A549 (cell line): ENCODE measurements around the gene CACNA2D2. TPM values are rescaled to one million over a fixed set of nuclear protein-coding genes. Genes with fewer than 3 reads are reported as not detected.

Source experiments
- ATAC-seq, 2 experiments: fragments of 200-7000 bp in 1 of 2; fragments of >200 bp in 1 of 2; cut with Nextera tagmentation in 1 of 2; cut with Tn5 transposase in 1 of 2; 3 replicates each; pipeline versions ENCODE4 v1.8.0 to v1.9.1; 2018 to 2020; ENCODE audit warnings: mild to moderate bottlenecking in 1 of 2, moderate library complexity in 1 of 2
- CTCF ChIA-PET: fragments of 300-600 bp; sonication (Branson Sonifier 250); formaldehyde crosslinking; extraction: SDS; loops from one replicate; lab custom pipeline; 2021; ENCODE audit warnings: antibody characterized with exemption, inconsistent platforms; lab: Yijun Ruan, JAX
- POLR2A ChIA-PET: fragments of 350-600 bp; formaldehyde crosslinking; extraction: SDS; loops from one replicate; lab custom pipeline; 2021; ENCODE audit warnings: antibody characterized with exemption, inconsistent platforms; lab: Yijun Ruan, JAX
- DNase-seq, 2 experiments: peaks; one replicate each; pipeline versions ENCODE4 v3.0.0 to v3.0.0-alpha.2; 2011 to 2016; ENCODE audit warnings: low read depth in 1 of 2, low spot score in 1 of 2
- FAIRE-seq: peaks from 2 replicates; lab custom pipeline; 2011; peaks lifted over from hg19 to GRCh38; lab: Jason Lieb, UNC
- H3K27ac ChIP-seq, 2 experiments: fragments of >200 bp; sonication (Bioruptor Twin); formaldehyde crosslinking; 3 replicates each; pipeline ENCODE4 v1.5.1; 2016 to 2017
- H3K4me1 ChIP-seq: fragments of >200 bp; sonication (Bioruptor Twin); formaldehyde crosslinking; 3 replicates; pipeline ENCODE4 v1.6.1; 2016
- H3K4me2 ChIP-seq: fragments of >200 bp; sonication (Bioruptor Twin); formaldehyde crosslinking; 3 replicates; pipeline ENCODE4 v1.6.1; 2016
- H3K4me3 ChIP-seq: fragments of >200 bp; sonication (Bioruptor Twin); formaldehyde crosslinking; 3 replicates; pipeline ENCODE4 v1.5.1; 2016
- H3K9me3 ChIP-seq: fragments of >200 bp; sonication (Bioruptor Twin); formaldehyde crosslinking; 3 replicates; pipeline ENCODE4 v1.6.1; 2016
- CBX2 ChIP-seq: fragments of 200-600 bp; sonication (generic); IDR thresholded peaks from 2 replicates; pipeline ENCODE4 v1.6.1; 2016; ENCODE audit warnings: low read depth, mild to moderate bottlenecking, borderline replicate concordance
- CEBPB ChIP-seq, 2 experiments: fragments of >200 bp in 1 of 2; sonication (Bioruptor Twin) in 1 of 2; formaldehyde crosslinking in 1 of 2; IDR thresholded peaks; 2 replicates each; pipeline ENCODE4 v1.6.1; 2012 to 2016
- CHD2 ChIP-seq: fragments of 150-350 bp; IDR thresholded peaks from 2 replicates; pipeline ENCODE4 v1.6.1; 2014; ENCODE audit warnings: low read length; ENCODE audit not compliant: partially characterized antibody
- CTCF ChIP-seq: fragments of >200 bp; sonication (Bioruptor Twin); formaldehyde crosslinking; IDR thresholded peaks from 3 replicates; pipeline ENCODE4 v1.5.1; 2016
- EHF ChIP-seq: fragments of 250-450 bp; sonication (Bioruptor Pico); IDR thresholded peaks from 2 replicates; pipeline ENCODE4 v1.5.0; 2020; ENCODE audit warnings: mild to moderate bottlenecking
- ELK1 ChIP-seq: fragments of 150-350 bp; IDR thresholded peaks from 2 replicates; pipeline ENCODE4 v1.6.1; 2014; ENCODE audit warnings: low read depth, mild to moderate bottlenecking, low read length
- FOSB ChIP-seq: fragments of 250-450 bp; sonication (Bioruptor Pico); IDR thresholded peaks from 2 replicates; pipeline ENCODE4 v1.5.0; 2020; ENCODE audit warnings: mild to moderate bottlenecking, moderate library complexity
- HEYL ChIP-seq: fragments of 250-450 bp; sonication (Bioruptor Pico); IDR thresholded peaks from 2 replicates; pipeline ENCODE4 v1.8.0; 2021; ENCODE audit warnings: mild to moderate bottlenecking, moderate library complexity
- HOXB13 ChIP-seq: fragments of 250-450 bp; sonication (Bioruptor Pico); IDR thresholded peaks from 2 replicates; pipeline ENCODE4 v1.5.0; 2020; ENCODE audit warnings: low read depth, mild to moderate bottlenecking, moderate library complexity
- MAFK ChIP-seq: fragments of 450-650 bp; IDR thresholded peaks from 2 replicates; pipeline ENCODE4 v1.6.1; 2014; ENCODE audit not compliant: partially characterized antibody
- MAZ ChIP-seq: fragments of 150-350 bp; IDR thresholded peaks from 2 replicates; pipeline ENCODE4 v1.6.1; 2014; ENCODE audit warnings: antibody characterized with exemption, low read depth, low read length, borderline replicate concordance
- MYC ChIP-seq: IDR thresholded peaks from 2 replicates; pipeline ENCODE4 v1.6.1; 2012; ENCODE audit warnings: mild to moderate bottlenecking, inconsistent platforms, low read length, improper control_type of control experiment, borderline replicate concordance
- NPAS2 ChIP-seq: fragments of 250-450 bp; sonication (Bioruptor Pico); IDR thresholded peaks from 2 replicates; pipeline ENCODE4 v1.8.0; 2022; ENCODE audit warnings: mild to moderate bottlenecking, moderate library complexity, borderline replicate concordance
- NR3C1 ChIP-seq: fragments of >200 bp; sonication (Bioruptor Twin); formaldehyde crosslinking; IDR thresholded peaks from 3 replicates; pipeline ENCODE4 v1.6.1; 2017
- PBX3 ChIP-seq: IDR thresholded peaks from 2 replicates; pipeline ENCODE4 v1.6.1; 2012
- POLR2AphosphoS2 ChIP-seq: conservative IDR thresholded peaks from 2 replicates; pipeline ENCODE4 v1.6.1; 2012; ENCODE audit warnings: low read length, improper control_type of control experiment, inconsistent platforms
- RAD21 ChIP-seq, 2 experiments: fragments of >200 bp in 1 of 2; sonication (Bioruptor Twin) in 1 of 2; formaldehyde crosslinking in 1 of 2; IDR thresholded peaks in 1 of 2; conservative IDR thresholded peaks in 1 of 2; 2 replicates in 1 of 2; 3 replicates in 1 of 2; pipeline ENCODE4 v1.6.1; 2012 to 2018; ENCODE audit warnings: inconsistent platforms in 1 of 2
- RARB ChIP-seq: fragments of 250-450 bp; sonication (Bioruptor Pico); IDR thresholded peaks from 2 replicates; pipeline ENCODE4 v1.8.0; 2021; ENCODE audit warnings: mild to moderate bottlenecking, moderate library complexity
- RNF2 ChIP-seq: fragments of 200-600 bp; sonication (generic); IDR thresholded peaks from 2 replicates; pipeline ENCODE4 v1.6.1; 2016; ENCODE audit warnings: low read depth, mild to moderate bottlenecking, antibody characterized with exemption, moderate library complexity, borderline replicate concordance
- SMC3 ChIP-seq: fragments of >200 bp; sonication (Bioruptor Twin); formaldehyde crosslinking; IDR thresholded peaks from 3 replicates; pipeline ENCODE4 v1.6.1; 2018; ENCODE audit warnings: inconsistent platforms
- SREBF2 ChIP-seq: fragments of 450-650 bp; IDR thresholded peaks from 2 replicates; pipeline ENCODE4 v1.6.1; 2014; ENCODE audit warnings: mild to moderate bottlenecking, moderate library complexity
- TP53 ChIP-seq: fragments of 250-450 bp; sonication (Bioruptor Pico); IDR thresholded peaks from 2 replicates; pipeline ENCODE4 v1.5.0; 2021; ENCODE audit warnings: mild to moderate bottlenecking, moderate library complexity
- USF2 ChIP-seq: fragments of 450-650 bp; IDR thresholded peaks from 2 replicates; pipeline ENCODE4 v1.6.1; 2014; ENCODE audit warnings: antibody characterized with exemption
- ZFP36 ChIP-seq: fragments of 450-650 bp; IDR thresholded peaks from 2 replicates; pipeline ENCODE4 v1.6.1; 2014; ENCODE audit warnings: borderline replicate concordance; ENCODE audit not compliant: partially characterized antibody
- ZSCAN20 ChIP-seq: fragments of 250-450 bp; sonication (Bioruptor Pico); IDR thresholded peaks from 2 replicates; pipeline ENCODE4 v1.8.0; 2022; ENCODE audit warnings: mild to moderate bottlenecking, moderate library complexity
- WGBS: methylation state at CpG from one replicate; pipeline ENCODE4 v1.1.6; 2017; ENCODE audit errors: missing lambda C conversion rate; 5-methylcytosine and 5-hydroxymethylcytosine counted together
- polyA plus RNA-seq, 4 experiments: library from polyadenylated mRNA; depleted of rRNA in 3 of 4; stranded (reverse); fragments of >200 nt; fragmentation: RNase III in 1 of 4; extraction: RNeasy Plus Mini Kit Qiagen cat#74134 plus additional on column Dnase treatment in 1 of 4; gene quantifications; 2 replicates in 3 of 4; 3 replicates in 1 of 4; pipeline ENCODE4 v1.2.3, GENCODE V29; 2011 to 2017

CACNA2D2 gene
- polyA plus RNA-seq, 2 of the 4 experiments (the other 2 are of a cell fraction): 0.21 to 0.75 TPM

GRCh38 chr3:50358355-50358910, 145.0 kb downstream of the CACNA2D2 start (continued):
- TF ChIP-seq USF2 (no peak), ZSCAN20 (CRISPR knock-in tag) (no peak), MAZ (no peak), HEYL (CRISPR knock-in tag) (no peak), SMC3 (no peak)
- TF ChIP-seq, all 56 proteins: peak for 0

- H3K9me3 ChIP-seq: no peaks in the 10 kb centered on the region
- peaks cover 32% of the 10 kb centered on the region for H3K4me1 ChIP-seq
- WGBS: 60% methylated on average over 1 of the region's 1 CpG
- peak overlapping the region; percentile 100; the same call in 1 of the 3 replicates for H3K4me3 ChIP-seq
- peak overlapping the region; percentile 95 for H3K4me2 ChIP-seq
- CTCF ChIA-PET: interaction anchor here (0.9 to 2.6 kb wide), 4 partner anchors 10 to 258 kb away, joined by 3 to 16 read pairs (median 4); no protein-coding TSS in a partner anchor
- no peak for TF ChIP-seq ZFP36
- TF ChIP-seq ELK1: no peak
- no peak for TF ChIP-seq MAFK
- no peak for TF ChIP-seq PBX3
- no peak for TF ChIP-seq SREBF2
- no peak for TF ChIP-seq TP53 (CRISPR knock-in tag)
- no peak for TF ChIP-seq MAZ
- FAIRE-seq: no peak
- no peak for DNase-seq
- no peak overlapping the region for H3K27ac ChIP-seq
- ATAC-seq: no peak
- POLR2A ChIA-PET: interaction anchor here (0.5 kb wide), 1 partner anchor 1185 kb away, joined by 3 read pairs; no protein-coding TSS in a partner anchor
These were observed 146.0 kb downstream of the CACNA2D2 start for GRCh38 chr3:50357481-50357880.

GRCh38 chr3:50356553-50356952, 146.9 kb downstream of the CACNA2D2 start:
- no peak for FAIRE-seq
- DNase-seq: no peak
- no peak for TF ChIP-seq SMC3
- H3K9me3 ChIP-seq: no peaks in the 10 kb centered on the region
- no peak for ATAC-seq
- H3K4me2 ChIP-seq: peak overlapping the region; percentile 95
- H3K27ac ChIP-seq: no peak overlapping the region
- H3K4me3 ChIP-seq: no peak overlapping the region
- ChIA-PET CTCF (interaction anchor here (0.6 to 2.6 kb wide), 6 partner anchors 9 to 1983 kb away, joined by 3 to 16 read pairs (median 4); no protein-coding TSS in a partner anchor), POLR2A (no interaction called here)
- 90% methylated on average over 2 of the region's 5 CpGs for WGBS
- H3K4me1 ChIP-seq: peaks cover 37% of the 10 kb centered on the region

GRCh38 chr3:50355829-50356552, 147.4 kb downstream of the CACNA2D2 start:
- POLR2A ChIA-PET: no interaction called here
- FAIRE-seq: no peak
- TF ChIP-seq HOXB13 (CRISPR knock-in tag) (no peak), ZSCAN20 (CRISPR knock-in tag) (no peak), FOSB (CRISPR knock-in tag) (no peak), NPAS2 (CRISPR knock-in tag) (no peak), CEBPB (IDR thresholded peaks at IDR 0.05) (no peak), POLR2AphosphoS2 (no peak), RAD21 (conservative IDR thresholded peaks at IDR 0.05 in 1 of 2, IDR thresholded peaks at IDR 0.05 in 1 of 2) (no peak), CHD2 (no peak), CBX2 (no peak), RARB (CRISPR knock-in tag) (no peak), NR3C1 (no peak), CTCF (no peak), EHF (CRISPR knock-in tag) (no peak), MYC (no peak), MAZ (no peak), RNF2 (no peak)

More at GRCh38 chr3:50355829-50356552, 147.4 kb downstream of the CACNA2D2 start:
- no peak overlapping the region for H3K4me3 ChIP-seq
- no peaks in the 10 kb centered on the region for H3K9me3 ChIP-seq
- H3K4me2 ChIP-seq: 0 out of 3 replicates have a peak overlapping the region, but pooled peaks have one; percentile 95
- peaks cover 41% of the 10 kb centered on the region for H3K4me1 ChIP-seq
- H3K27ac ChIP-seq: no peak overlapping the region
- WGBS: 84% methylated on average over 4 of the region's 5 CpGs
- DNase-seq (no peak), ATAC-seq (no peak)
- CTCF ChIA-PET: interaction anchor here (0.6 to 2.6 kb wide), 6 partner anchors 9 to 216 kb away, joined by 3 to 16 read pairs (median 4); no protein-coding TSS in a partner anchor
